Vagina (tissue), 2 donors: ENCODE results near the gene ARMH4.

ENCODE experiments used
- CTCF ChIP-seq, 3 experiments: fragments of 450-650 bp in 2 of 3; fragments of 200-600 bp in 1 of 3; sonication (generic) in 1 of 3; IDR thresholded peaks; one replicate each; pipeline ENCODE4 v1.5.1; 2017 to 2019; ENCODE audit warnings: antibody characterized with exemption in 3 of 3, mild to moderate bottlenecking in 2 of 3, moderate library complexity in 2 of 3
- POLR2A ChIP-seq, 2 donors: fragments of 450-650 bp; IDR thresholded peaks; one replicate each; pipeline ENCODE4 v1.6.1; 2017; ENCODE audit warnings: antibody characterized with exemption in 2 of 2, mild to moderate bottlenecking in 2 of 2, moderate library complexity in 2 of 2
- POLR2AphosphoS5 ChIP-seq, 2 donors: sonication (generic); formaldehyde crosslinking; IDR thresholded peaks; one replicate each; pipeline ENCODE4 v1.9.0; 2017; ENCODE audit warnings: antibody characterized with exemption in 2 of 2, mild to moderate bottlenecking in 2 of 2, low read depth in 1 of 2; ENCODE audit not compliant: insufficient read depth in 1 of 2

GRCh38 chr14:57957441-57957840 is 194.6 kb downstream of the ARMH4 start:
- TF ChIP-seq CTCF (IDR thresholded peaks at IDR 0.05): no peak
- TF ChIP-seq POLR2A (IDR thresholded peaks at IDR 0.05): no peak
- no peak for TF ChIP-seq POLR2AphosphoS5 (IDR thresholded peaks at IDR 0.05; ENCODE audit: insufficient read depth in 1 of 2, low read depth in 1 of 2)
